ENCODE measurements around the gene CSK.
A peak's percentile ranks its signal among the peaks of the same experiment; 100 is the strongest.

Gene CSK

DNA sequence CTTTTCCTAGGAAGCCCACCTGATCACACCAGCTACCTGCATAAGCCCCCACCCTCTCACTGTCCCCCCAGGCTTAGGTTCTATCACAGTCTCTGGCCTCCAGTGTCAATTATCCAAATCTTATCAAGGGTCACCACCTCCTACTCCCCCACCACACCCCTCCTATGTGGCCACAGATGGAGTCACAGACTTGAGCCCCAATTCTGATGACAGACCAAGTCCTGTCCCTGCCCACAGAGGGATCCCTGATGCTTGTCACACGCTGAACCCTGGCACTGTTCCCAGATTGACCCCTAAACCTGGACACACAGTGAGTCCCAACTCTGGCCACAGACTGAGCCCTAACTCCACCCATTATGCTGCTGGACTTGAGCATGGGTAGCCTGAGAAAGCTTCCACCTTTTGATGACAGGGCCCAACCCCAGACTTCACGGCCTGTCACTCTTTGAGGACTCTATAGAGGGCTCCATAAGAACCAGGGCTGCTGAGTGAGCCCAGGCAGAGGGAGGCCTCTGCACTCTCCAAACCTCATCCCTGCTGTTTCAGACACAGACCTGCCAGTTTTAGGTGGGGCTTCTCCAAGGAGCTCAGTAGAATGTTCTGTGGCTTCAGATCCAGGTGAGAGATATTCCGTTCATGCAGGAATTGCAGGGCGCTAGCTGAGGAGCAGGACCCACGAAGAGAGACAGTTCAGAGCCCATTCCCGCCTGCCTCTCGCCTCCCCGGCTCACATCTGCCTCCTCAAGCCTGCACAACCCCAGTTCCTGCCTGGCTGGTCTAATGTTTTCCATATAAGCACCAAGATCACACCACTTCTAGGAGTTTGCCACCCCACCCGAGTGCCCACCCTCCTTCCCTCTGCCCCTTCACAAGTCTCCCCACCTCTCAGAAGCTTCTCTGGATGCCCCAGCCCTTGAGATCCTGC lies 59.2 kb downstream of the CSK start:
- TF ChIP-seq, protein P1, sequence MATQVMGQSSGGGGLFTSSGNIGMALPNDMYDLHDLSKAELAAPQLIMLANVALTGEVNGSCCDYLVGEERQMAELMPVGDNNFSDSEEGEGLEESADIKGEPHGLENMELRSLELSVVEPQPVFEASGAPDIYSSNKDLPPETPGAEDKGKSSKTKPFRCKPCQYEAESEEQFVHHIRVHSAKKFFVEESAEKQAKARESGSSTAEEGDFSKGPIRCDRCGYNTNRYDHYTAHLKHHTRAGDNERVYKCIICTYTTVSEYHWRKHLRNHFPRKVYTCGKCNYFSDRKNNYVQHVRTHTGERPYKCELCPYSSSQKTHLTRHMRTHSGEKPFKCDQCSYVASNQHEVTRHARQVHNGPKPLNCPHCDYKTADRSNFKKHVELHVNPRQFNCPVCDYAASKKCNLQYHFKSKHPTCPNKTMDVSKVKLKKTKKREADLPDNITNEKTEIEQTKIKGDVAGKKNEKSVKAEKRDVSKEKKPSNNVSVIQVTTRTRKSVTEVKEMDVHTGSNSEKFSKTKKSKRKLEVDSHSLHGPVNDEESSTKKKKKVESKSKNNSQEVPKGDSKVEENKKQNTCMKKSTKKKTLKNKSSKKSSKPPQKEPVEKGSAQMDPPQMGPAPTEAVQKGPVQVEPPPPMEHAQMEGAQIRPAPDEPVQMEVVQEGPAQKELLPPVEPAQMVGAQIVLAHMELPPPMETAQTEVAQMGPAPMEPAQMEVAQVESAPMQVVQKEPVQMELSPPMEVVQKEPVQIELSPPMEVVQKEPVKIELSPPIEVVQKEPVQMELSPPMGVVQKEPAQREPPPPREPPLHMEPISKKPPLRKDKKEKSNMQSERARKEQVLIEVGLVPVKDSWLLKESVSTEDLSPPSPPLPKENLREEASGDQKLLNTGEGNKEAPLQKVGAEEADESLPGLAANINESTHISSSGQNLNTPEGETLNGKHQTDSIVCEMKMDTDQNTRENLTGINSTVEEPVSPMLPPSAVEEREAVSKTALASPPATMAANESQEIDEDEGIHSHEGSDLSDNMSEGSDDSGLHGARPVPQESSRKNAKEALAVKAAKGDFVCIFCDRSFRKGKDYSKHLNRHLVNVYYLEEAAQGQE (IDR thresholded peaks at IDR 0.05; ENCODE audit: insufficient read depth in 1 of 2, low read depth in 2 of 2, low read length in 2 of 2): no peak
- TF ChIP-seq TAF1 (IDR thresholded peaks at IDR 0.05; ENCODE audit: borderline replicate concordance, insufficient read depth, low read length) (no peak), SIN3A (IDR thresholded peaks at IDR 0.05; ENCODE audit: borderline replicate concordance, insufficient read depth, low read length) (no peak), POLR2AphosphoS5 (IDR thresholded peaks at IDR 0.05; ENCODE audit: low read depth, low read length) (no peak), FOXP2 (optimal IDR thresholded peaks at IDR 0.05; ENCODE audit: borderline replicate concordance, extremely low read depth, extremely low read length, insufficient read depth) (no peak)

DNA sequence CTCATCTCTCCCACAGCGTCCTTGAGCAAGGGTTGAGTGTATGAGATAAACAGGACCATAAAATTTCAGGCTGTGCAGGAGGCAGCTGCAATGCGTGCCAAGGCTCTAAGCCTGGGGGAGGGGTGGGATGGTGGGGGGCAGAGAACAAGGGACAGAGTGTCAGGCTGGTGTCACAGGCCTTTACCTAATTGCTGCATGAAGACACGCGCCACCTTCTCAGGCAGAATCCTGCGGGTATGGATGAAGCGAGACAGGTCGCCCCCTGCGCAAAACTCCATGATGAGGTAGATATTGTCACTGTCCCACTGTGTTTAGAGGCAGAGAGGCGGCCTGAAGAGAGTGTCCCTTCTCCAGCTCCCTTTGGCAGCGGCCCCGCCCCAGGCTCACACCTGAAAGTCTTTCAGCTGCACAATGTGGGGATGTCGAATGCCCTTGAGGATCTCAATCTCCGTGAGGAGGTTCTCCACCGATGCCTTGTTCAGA lies 60.1 kb downstream of the CSK start:
- TF ChIP-seq TAF1 (IDR thresholded peaks at IDR 0.05; ENCODE audit: borderline replicate concordance, insufficient read depth, low read length): no peak
- TF ChIP-seq FOXP2 (optimal IDR thresholded peaks at IDR 0.05; ENCODE audit: borderline replicate concordance, extremely low read depth, extremely low read length, insufficient read depth): no peak
- TF ChIP-seq, protein P1 (IDR thresholded peaks at IDR 0.05; ENCODE audit: insufficient read depth in 1 of 2, low read depth in 2 of 2, low read length in 2 of 2): no peak
- no peak for TF ChIP-seq POLR2AphosphoS5 (IDR thresholded peaks at IDR 0.05; ENCODE audit: low read depth, low read length)
- no peak for TF ChIP-seq SIN3A (IDR thresholded peaks at IDR 0.05; ENCODE audit: borderline replicate concordance, insufficient read depth, low read length)

DNA sequence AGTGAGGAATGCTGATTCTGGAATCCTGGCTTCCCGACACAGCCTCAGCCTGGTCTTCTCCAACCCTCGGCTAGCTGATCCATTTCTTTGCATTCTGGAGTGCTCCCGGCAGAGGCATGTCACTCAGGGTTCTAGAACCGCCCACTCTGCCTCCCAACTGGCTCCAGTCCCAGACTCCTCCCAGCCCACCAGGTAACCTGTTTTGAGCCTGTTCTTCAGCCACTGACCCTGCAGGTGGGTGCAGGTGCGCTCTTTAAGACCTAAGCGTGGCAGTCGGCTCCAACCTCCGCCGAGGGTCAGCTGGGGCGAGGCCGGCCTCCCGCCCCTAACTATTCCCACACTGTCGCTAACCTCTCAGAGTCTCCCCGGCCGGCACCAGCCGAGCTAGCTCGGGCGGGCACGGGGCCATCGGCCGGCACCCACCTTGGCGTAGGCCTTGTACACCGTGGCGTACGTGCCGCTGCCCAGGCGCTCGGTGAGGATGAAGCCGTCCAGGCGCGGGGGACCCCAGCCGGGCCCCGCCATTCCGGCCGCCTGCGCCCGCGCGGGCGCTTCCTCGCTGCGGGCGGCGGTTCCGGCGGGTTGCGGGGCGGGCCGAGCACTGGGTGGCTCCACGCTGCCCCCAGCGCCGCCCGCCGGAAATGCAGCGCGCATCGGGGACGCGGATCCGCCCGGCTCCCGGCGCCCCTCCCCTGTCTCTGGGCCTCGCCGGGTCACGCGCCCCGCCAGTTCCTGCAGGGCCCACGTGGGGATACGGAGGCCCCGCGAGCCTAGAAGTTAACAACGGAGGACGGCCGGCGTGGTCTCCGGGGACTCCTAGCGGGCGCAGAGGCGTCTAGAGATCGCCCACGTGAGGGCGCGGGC lies 60.9 kb downstream of the CSK start, which contains the start of gene ULK3:
Gene ULK3, minus strand, starts transcription at position 576 of the 864 bp plus-strand sequence. Its CDS starts 51 bp downstream, at position 525.
- TF ChIP-seq SIN3A (IDR thresholded peaks at IDR 0.05; ENCODE audit: borderline replicate concordance, insufficient read depth, low read length) (peak; percentile 65; the same call in 1 of the 2 replicates), FOXP2 (optimal IDR thresholded peaks at IDR 0.05; ENCODE audit: borderline replicate concordance, extremely low read depth, extremely low read length, insufficient read depth) (peak; percentile 85), POLR2AphosphoS5 (IDR thresholded peaks at IDR 0.05; ENCODE audit: low read depth, low read length) (peak; percentile 73), TAF1 (IDR thresholded peaks at IDR 0.05; ENCODE audit: borderline replicate concordance, insufficient read depth, low read length) (peak; percentile 56; the same call in 1 of the 2 replicates)
- TF ChIP-seq, protein P1 (IDR thresholded peaks at IDR 0.05; ENCODE audit: insufficient read depth in 1 of 2, low read depth in 2 of 2, low read length in 2 of 2): 0 out of 4 replicates have a peak, but pooled peaks have one; percentile 7 to 35

DNA sequence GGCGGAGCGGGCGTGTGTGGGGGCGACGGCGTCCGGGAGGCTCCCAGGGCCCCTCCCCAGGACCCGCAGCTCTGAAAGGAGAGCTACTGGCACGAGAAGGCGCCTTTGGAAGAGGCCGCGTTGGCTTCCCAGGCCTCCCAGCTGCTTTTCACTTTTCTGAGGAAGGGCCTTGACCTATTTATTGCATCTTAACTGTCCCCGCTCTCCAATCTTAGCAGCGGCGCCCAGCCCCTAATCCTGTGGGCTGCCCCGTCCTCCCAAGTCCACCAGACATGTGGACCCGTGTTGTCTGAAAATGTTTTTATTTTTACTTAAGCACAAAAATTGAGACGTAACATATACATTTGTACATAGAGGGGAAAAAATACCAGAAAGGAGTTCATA lies 61.6 kb downstream of the CSK start:
- TF ChIP-seq, protein P1 (IDR thresholded peaks at IDR 0.05; ENCODE audit: insufficient read depth in 1 of 2, low read depth in 2 of 2, low read length in 2 of 2): no peak
- TF ChIP-seq SIN3A (IDR thresholded peaks at IDR 0.05; ENCODE audit: borderline replicate concordance, insufficient read depth, low read length) (no peak), POLR2AphosphoS5 (IDR thresholded peaks at IDR 0.05; ENCODE audit: low read depth, low read length) (no peak; the same call in 1 of the 2 replicates), FOXP2 (optimal IDR thresholded peaks at IDR 0.05; ENCODE audit: borderline replicate concordance, extremely low read depth, extremely low read length, insufficient read depth) (no peak), TAF1 (IDR thresholded peaks at IDR 0.05; ENCODE audit: borderline replicate concordance, insufficient read depth, low read length) (no peak)

Measured in PFSK-1 (cell line).